ENCODE results near the gene PHACTR2. TPM values are rescaled to one million over a fixed set of nuclear protein-coding genes. Genes with fewer than 3 reads are reported as not detected.

The PHACTR2 gene
- total RNA-seq, 4 donors from 2014 or later = 25.4 to 31.8 (median 26.1) TPM

GRCh38 chr6:143877584-143878271 is 200.0 kb downstream of the PHACTR2 start:
- Histone ChIP-seq H3K4me3 (no peak overlapping the region), H3K27ac (no peak overlapping the region), H3K4me1 (no peaks in the 10 kb centered on the region), H3K36me3 (no peaks in the 10 kb centered on the region), H3K9me3 (no peaks in the 10 kb centered on the region), H3K27me3 (no peaks in the 10 kb centered on the region)
- ATAC-seq = no peak
- DNase-seq = no peak
- intact Hi-C loops (cut with DNase I; ENCODE audit: low total_unique reads) = no loop called here
- TF ChIP-seq, protein P1, sequence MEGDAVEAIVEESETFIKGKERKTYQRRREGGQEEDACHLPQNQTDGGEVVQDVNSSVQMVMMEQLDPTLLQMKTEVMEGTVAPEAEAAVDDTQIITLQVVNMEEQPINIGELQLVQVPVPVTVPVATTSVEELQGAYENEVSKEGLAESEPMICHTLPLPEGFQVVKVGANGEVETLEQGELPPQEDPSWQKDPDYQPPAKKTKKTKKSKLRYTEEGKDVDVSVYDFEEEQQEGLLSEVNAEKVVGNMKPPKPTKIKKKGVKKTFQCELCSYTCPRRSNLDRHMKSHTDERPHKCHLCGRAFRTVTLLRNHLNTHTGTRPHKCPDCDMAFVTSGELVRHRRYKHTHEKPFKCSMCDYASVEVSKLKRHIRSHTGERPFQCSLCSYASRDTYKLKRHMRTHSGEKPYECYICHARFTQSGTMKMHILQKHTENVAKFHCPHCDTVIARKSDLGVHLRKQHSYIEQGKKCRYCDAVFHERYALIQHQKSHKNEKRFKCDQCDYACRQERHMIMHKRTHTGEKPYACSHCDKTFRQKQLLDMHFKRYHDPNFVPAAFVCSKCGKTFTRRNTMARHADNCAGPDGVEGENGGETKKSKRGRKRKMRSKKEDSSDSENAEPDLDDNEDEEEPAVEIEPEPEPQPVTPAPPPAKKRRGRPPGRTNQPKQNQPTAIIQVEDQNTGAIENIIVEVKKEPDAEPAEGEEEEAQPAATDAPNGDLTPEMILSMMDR (IDR thresholded peaks at IDR 0.05 in 4 of 5, conservative IDR thresholded peaks at IDR 0.05 in 1 of 5) = no peak
- no peak for TF ChIP-seq POLR2A (IDR thresholded peaks at IDR 0.05)
- in situ Hi-C loops (cut with MboI; ENCODE audit: low sequenced_read_pairs in 4 of 4) = no loop called here

DNA sequence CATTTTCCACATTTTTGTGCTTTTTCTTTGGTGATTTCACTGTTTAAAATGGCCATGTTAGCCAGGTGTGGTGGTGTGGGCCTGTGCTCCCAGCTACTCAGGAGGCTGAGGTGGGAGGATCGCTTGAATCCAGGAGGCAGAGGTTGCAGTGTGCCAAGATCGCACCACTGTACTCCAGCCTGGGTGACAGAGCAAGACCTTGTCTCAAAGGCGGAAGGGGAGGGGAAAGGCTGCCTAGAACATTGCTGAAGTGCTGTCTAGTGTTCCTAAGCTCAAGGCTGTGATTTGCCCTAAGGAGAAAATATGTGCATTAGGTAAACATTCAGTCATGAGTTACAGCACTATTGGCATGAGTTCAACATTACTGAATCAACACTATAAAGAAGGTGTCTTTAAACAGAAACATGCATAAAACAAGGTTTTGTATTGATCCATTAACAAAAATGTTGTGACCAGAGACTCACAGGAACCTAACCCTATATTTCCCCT is 200.6 kb downstream of the PHACTR2 start:
- H3K36me3 ChIP-seq = no peaks in the 10 kb centered on the region
- H3K4me3 ChIP-seq = no peak overlapping the region
- ATAC-seq (no peak), DNase-seq (no peak)
- no peaks in the 10 kb centered on the region for H3K9me3 ChIP-seq
- TF ChIP-seq, protein P1 (IDR thresholded peaks at IDR 0.05 in 4 of 5, conservative IDR thresholded peaks at IDR 0.05 in 1 of 5) = no peak
- TF ChIP-seq POLR2A (IDR thresholded peaks at IDR 0.05) = no peak
- H3K4me1 ChIP-seq = no peaks in the 10 kb centered on the region
- intact Hi-C loops (cut with DNase I; ENCODE audit: low total_unique reads) = no loop called here
- no peak overlapping the region for H3K27ac ChIP-seq
- no peaks in the 10 kb centered on the region for H3K27me3 ChIP-seq
- in situ Hi-C loops (cut with MboI; ENCODE audit: low sequenced_read_pairs in 4 of 4) = no loop called here

DNA sequence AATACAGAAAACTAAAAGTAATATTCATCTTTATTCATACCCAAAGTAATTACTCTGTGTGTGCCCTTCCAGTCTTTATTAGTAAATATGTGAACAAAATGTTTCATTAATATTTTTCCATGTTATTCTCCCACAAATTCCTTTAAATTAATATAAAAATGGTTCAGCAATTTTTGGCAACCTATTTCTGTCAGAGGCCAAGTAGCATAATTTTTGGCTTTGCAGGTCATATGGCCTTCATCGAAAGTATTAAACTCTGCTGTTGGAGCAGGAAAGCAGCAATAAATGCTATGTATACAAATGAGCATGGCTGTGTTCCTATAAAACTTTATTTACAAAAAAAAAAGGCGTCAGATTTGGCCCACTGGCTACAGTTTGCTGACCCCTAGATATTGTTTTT is 202.6 kb downstream of the PHACTR2 start:
- H3K36me3 ChIP-seq = no peaks in the 10 kb centered on the region
- ATAC-seq (no peak), DNase-seq (no peak)
- H3K4me1 ChIP-seq = no peaks in the 10 kb centered on the region
- in situ Hi-C loops (cut with MboI; ENCODE audit: low sequenced_read_pairs in 4 of 4) (no loop called here), intact Hi-C loops (cut with DNase I; ENCODE audit: low total_unique reads) (no loop called here)
- H3K4me3 ChIP-seq = no peak overlapping the region
- TF ChIP-seq, protein P1 (IDR thresholded peaks at IDR 0.05 in 4 of 5, conservative IDR thresholded peaks at IDR 0.05 in 1 of 5) = no peak
- no peak for TF ChIP-seq POLR2A (IDR thresholded peaks at IDR 0.05)
- H3K27ac ChIP-seq = no peak overlapping the region
- no peaks in the 10 kb centered on the region for H3K27me3 ChIP-seq
- H3K9me3 ChIP-seq = no peaks in the 10 kb centered on the region

Other genes with a start within 250 kb of the PHACTR2 start
- 1 to 10 TPM in 2 of 4 donors, under 1 TPM in 2; 0.16 to 4.4 (median 0.94) TPM for gene ADAT2, start 227.3 kb upstream of the PHACTR2 start, total RNA-seq
- gene PEX3, start 227.2 kb upstream of the PHACTR2 start, total RNA-seq = 10 to 100 TPM in 3 of 4 donors, 1 to 10 TPM in 1; 9.8 to 18.2 (median 12.3) TPM
- 10 to 100 TPM in 1 of 4 donors, 1 to 10 TPM in 3; 2.9 to 13.9 (median 6.3) TPM for gene FUCA2, start 166.2 kb upstream of the PHACTR2 start, total RNA-seq
- gene LTV1, start 165.4 kb downstream of the PHACTR2 start, total RNA-seq = 10 to 100 TPM; 13.0 to 25.6 (median 18.5) TPM
- gene ZC2HC1B, start 186.5 kb downstream of the PHACTR2 start, total RNA-seq = not detected